ENCODE data around the gene EDAR. TPM values are rescaled to one million over a fixed set of nuclear protein-coding genes. Genes with fewer than 3 reads are reported as not detected.

The EDAR gene
- total RNA-seq, 1 donor from 2014 or later, result 0.12 TPM

GRCh38 chr2:108895188-108895587 is 93.8 kb downstream of the EDAR start:
- Histone ChIP-seq H3K36me3 (no peaks in the 10 kb centered on the region), H3K4me1 (no peaks in the 10 kb centered on the region), H3K4me3 (no peak overlapping the region), H3K27me3 (ENCODE audit: low read depth) (peaks cover 3% of the 10 kb centered on the region), H3K9me3 (peaks cover 2% of the 10 kb centered on the region), H3K27ac (no peak overlapping the region)
- DNase-seq (no peak), ATAC-seq (no peak)
- no peak for TF ChIP-seq CTCF (IDR thresholded peaks at IDR 0.05)
- intact Hi-C loops (cut with DNase I), result no loop called here

- intact Hi-C loops (cut with DNase I), result no loop called here
- H3K27me3 ChIP-seq (ENCODE audit: low read depth), result peaks cover 3% of the 10 kb centered on the region
- H3K27ac ChIP-seq, result no peak overlapping the region
- no peaks in the 10 kb centered on the region for H3K36me3 ChIP-seq
- H3K9me3 ChIP-seq, result peaks cover 6% of the 10 kb centered on the region
- ATAC-seq (no peak), DNase-seq (no peak)
- no peaks in the 10 kb centered on the region for H3K4me1 ChIP-seq
- H3K4me3 ChIP-seq, result no peak overlapping the region
- no peak for TF ChIP-seq CTCF (IDR thresholded peaks at IDR 0.05)
Measured at GRCh38 chr2:108894766-108895165, 94.3 kb downstream of the EDAR start.

GRCh38 chr2:108893277-108893676 is 95.7 kb downstream of the EDAR start:
- intact Hi-C loops (cut with DNase I), result no loop called here
- DNase-seq (no peak), ATAC-seq (no peak)
- no peaks in the 10 kb centered on the region for H3K4me1 ChIP-seq
- H3K4me3 ChIP-seq, result no peak overlapping the region
- no peak for TF ChIP-seq CTCF (IDR thresholded peaks at IDR 0.05)
- peaks cover 7% of the 10 kb centered on the region for H3K9me3 ChIP-seq
- H3K27ac ChIP-seq, result no peak overlapping the region
- no peaks in the 10 kb centered on the region for H3K36me3 ChIP-seq
- peaks cover 3% of the 10 kb centered on the region for H3K27me3 ChIP-seq (ENCODE audit: low read depth)

GRCh38 chr2:108889907-108890306 is 99.1 kb downstream of the EDAR start:
- Histone ChIP-seq H3K9me3 (peaks cover 7% of the 10 kb centered on the region), H3K27ac (no peak overlapping the region), H3K27me3 (ENCODE audit: low read depth) (no peaks in the 10 kb centered on the region), H3K4me1 (no peaks in the 10 kb centered on the region), H3K4me3 (no peak overlapping the region), H3K36me3 (no peaks in the 10 kb centered on the region)
- intact Hi-C loops (cut with DNase I), result no loop called here
- ATAC-seq (no peak), DNase-seq (no peak)
- TF ChIP-seq CTCF (IDR thresholded peaks at IDR 0.05), result no peak

GRCh38 chr2:108884619-108885018 is 104.4 kb downstream of the EDAR start:
- Histone ChIP-seq H3K27ac (no peak overlapping the region), H3K4me1 (no peaks in the 10 kb centered on the region), H3K9me3 (peaks cover 10% of the 10 kb centered on the region), H3K4me3 (no peak overlapping the region), H3K36me3 (no peaks in the 10 kb centered on the region), H3K27me3 (ENCODE audit: low read depth) (no peaks in the 10 kb centered on the region)
- intact Hi-C loops (cut with DNase I), result no loop called here
- ATAC-seq (peak; percentile 71 to 83), DNase-seq (no peak)
- no peak for TF ChIP-seq CTCF (IDR thresholded peaks at IDR 0.05)

- no peak for TF ChIP-seq CTCF (IDR thresholded peaks at IDR 0.05)
- Histone ChIP-seq H3K4me3 (no peak overlapping the region), H3K9me3 (peaks cover 10% of the 10 kb centered on the region), H3K27ac (no peak overlapping the region), H3K27me3 (ENCODE audit: low read depth) (no peaks in the 10 kb centered on the region), H3K4me1 (no peaks in the 10 kb centered on the region), H3K36me3 (no peaks in the 10 kb centered on the region)
- ATAC-seq, result no peak
- no peak for DNase-seq
- intact Hi-C loops (cut with DNase I), result no loop called here
Measured at GRCh38 chr2:108878276-108878675, 110.7 kb downstream of the EDAR start.
